Common myeloid progenitor, CD34-positive (primary cell): ENCODE measurements around the gene NEUROD2.

Experiments
- CTCF ChIA-PET: fragments of 350-600 bp; sonication (Branson Sonifier 250); formaldehyde crosslinking; loops from one replicate; lab custom pipeline; 2021; ENCODE audit warnings: antibody characterized with exemption; lab: Charles Lee
- POLR2A ChIA-PET: fragments of 350-600 bp; sonication (Branson Sonifier 250); formaldehyde crosslinking; loops from one replicate; lab custom pipeline; 2021; ENCODE audit warnings: antibody characterized with exemption; lab: Charles Lee
- DNase-seq, 3 donors: peaks; one replicate each; pipeline versions ENCODE4 v3.0.0 to v3.0.0-alpha.2; 2013
- H3K27ac ChIP-seq, 2 experiments: 1 replicate in 1 of 2; 2 replicates in 1 of 2; pipeline ENCODE4 v1.7.0; 2013; ENCODE audit warnings: inconsistent platforms in 2 of 2, low read length in 2 of 2, mild to moderate bottlenecking in 2 of 2, low read depth in 1 of 2, moderate library complexity in 1 of 2; ENCODE audit not compliant: severe bottlenecking in 2 of 2, insufficient read depth in 1 of 2, poor library complexity in 1 of 2
- H3K27me3 ChIP-seq, 5 experiments: replicated peaks in 2 of 5; 1 replicate in 3 of 5; 2 replicates in 2 of 5; pipeline versions ENCODE4 v1.6.1 to v1.7.0; 2013; ENCODE audit warnings: low read length in 4 of 5, mild to moderate bottlenecking in 2 of 5, moderate library complexity in 2 of 5, inconsistent platforms in 1 of 5; ENCODE audit not compliant: insufficient read depth in 5 of 5, control insufficient read depth in 4 of 5
- H3K36me3 ChIP-seq, 4 experiments: 1 replicate in 2 of 4; 2 replicates in 2 of 4; pipeline versions ENCODE4 v1.6.1 to v1.7.0; 2013; ENCODE audit warnings: low read length in 3 of 4, control low read depth in 1 of 4, mild to moderate bottlenecking in 1 of 4; ENCODE audit not compliant: control insufficient read depth in 4 of 4, insufficient read depth in 4 of 4
- H3K4me1 ChIP-seq, 4 experiments: 1 replicate in 3 of 4; 2 replicates in 1 of 4; pipeline versions ENCODE4 v1.6.1 to v1.7.1; 2013; ENCODE audit warnings: low read length in 3 of 4, mild to moderate bottlenecking in 3 of 4, control low read depth in 1 of 4, inconsistent platforms in 1 of 4, moderate library complexity in 1 of 4; ENCODE audit not compliant: control insufficient read depth in 4 of 4, insufficient read depth in 4 of 4; ENCODE audit errors: control extremely low read depth in 1 of 4
- H3K4me3 ChIP-seq, 7 experiments: 1 replicate in 4 of 7; 2 replicates in 3 of 7; pipeline versions ENCODE4 v1.5.1 to v1.7.0; 2013; ENCODE audit warnings: mild to moderate bottlenecking in 7 of 7, low read length in 6 of 7, moderate library complexity in 6 of 7, inconsistent platforms in 2 of 7, low read depth in 2 of 7, control low read depth in 1 of 7; ENCODE audit not compliant: insufficient read depth in 4 of 7, control insufficient read depth in 1 of 7; ENCODE audit errors: extremely low read depth in 1 of 7
- H3K9me3 ChIP-seq, 5 experiments: 1 replicate in 4 of 5; 2 replicates in 1 of 5; pipeline versions ENCODE4 v1.6.1 to v1.7.1; 2013; ENCODE audit warnings: low read length in 4 of 5, mild to moderate bottlenecking in 2 of 5, inconsistent platforms in 1 of 5, low read depth in 1 of 5, moderate library complexity in 1 of 5; ENCODE audit not compliant: control insufficient read depth in 4 of 5, insufficient read depth in 2 of 5; ENCODE audit errors: control extremely low read depth in 1 of 5
- WGBS: methylation state at CpG from one replicate; pipeline ENCODE4 v1.1.5; 2013; ENCODE audit not compliant: insufficient coverage; 5-methylcytosine and 5-hydroxymethylcytosine counted together

NEUROD2 gene

DNA sequence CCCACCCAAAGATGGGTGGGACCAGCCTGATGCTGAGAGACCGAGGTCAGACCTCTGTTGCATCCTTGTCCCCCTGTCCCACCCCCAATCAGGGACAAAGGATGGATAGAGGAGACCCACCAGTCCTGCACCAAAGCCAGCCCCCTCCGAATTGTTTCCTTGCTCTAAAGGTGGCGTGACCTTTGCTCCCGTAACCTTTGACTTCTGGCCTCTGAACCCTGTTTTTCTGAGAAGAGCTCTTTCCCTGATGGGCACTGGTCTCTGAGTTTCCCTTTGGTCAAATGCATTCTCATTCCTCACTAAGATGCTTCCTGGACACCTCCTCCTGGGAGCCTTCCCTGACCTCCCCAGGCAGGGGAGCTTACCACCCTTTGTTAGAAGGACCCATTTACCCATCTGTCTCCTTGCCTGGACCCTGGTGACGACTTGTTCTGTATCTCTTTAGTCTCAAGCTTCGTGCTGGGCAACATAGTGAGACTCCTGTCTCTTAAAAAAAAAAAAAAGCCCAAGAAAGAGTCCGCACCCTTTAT is 5.3 kb upstream of the NEUROD2 start:
- ChIA-PET CTCF (interaction anchor here (1.4 to 2.7 kb wide), 3 partner anchors 8 to 33 kb away, joined by 3 to 10 read pairs (median 6); no protein-coding TSS in a partner anchor), POLR2A (no interaction called here)
- no peaks in the 10 kb centered on the region for H3K36me3 ChIP-seq

DNA sequence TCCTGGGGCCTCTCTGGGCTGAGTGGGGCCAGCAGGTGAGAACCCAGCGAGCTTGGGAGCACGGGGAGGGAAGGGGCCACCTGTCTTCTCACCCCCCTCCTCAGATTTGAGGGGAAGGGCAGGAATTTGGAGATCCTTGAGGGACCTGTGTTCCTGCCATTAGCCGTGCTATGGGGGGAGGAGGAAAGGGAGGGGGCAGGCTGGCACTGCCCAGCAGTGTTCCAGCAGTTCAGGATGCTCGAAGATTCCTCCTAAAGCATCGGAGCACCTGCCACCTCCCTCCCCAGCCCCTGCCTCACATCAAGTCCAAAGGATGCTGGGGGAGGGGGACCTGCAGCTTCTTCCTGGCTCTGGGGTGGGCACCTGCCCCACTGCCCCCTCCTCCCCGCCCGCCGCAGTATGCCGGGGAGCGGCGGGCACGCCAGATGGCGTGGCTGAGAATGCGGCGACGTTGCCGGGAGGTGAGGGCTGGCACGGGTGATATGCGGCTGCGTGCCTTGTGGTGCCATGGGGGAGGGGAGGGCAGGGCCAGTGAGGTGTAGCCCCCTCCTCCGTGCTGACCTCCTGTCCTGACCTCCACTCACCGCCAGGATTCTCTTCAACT is 4.7 kb upstream of the NEUROD2 start:
- Histone ChIP-seq H3K9me3 (no peaks in the 10 kb centered on the region), H3K36me3 (no peaks in the 10 kb centered on the region), H3K27me3 (peaks cover 7 to 69% (median 46%) of the 10 kb centered on the region in 5 experiments), H3K4me3 (no peak overlapping the region), H3K4me1 (peaks cover 0 to 4% (median 2%) of the 10 kb centered on the region in 4 experiments), H3K27ac (no peak overlapping the region)
- CTCF ChIA-PET: interaction anchor here (1.4 to 2.7 kb wide), 3 partner anchors 9 to 32 kb away, joined by 3 to 10 read pairs (median 6); no protein-coding TSS in a partner anchor
- POLR2A ChIA-PET: no interaction called here
- 73% methylated on average over 5 of the region's 22 CpGs for WGBS
- DNase-seq: no peak

More for the DNA sequence above, 5.3 kb upstream of the NEUROD2 start:
- DNase-seq: no peak
- Histone ChIP-seq H3K4me1 (peaks cover 0 to 7% (median 6%) of the 10 kb centered on the region in 4 experiments), H3K27me3 (peaks cover 7 to 63% (median 46%) of the 10 kb centered on the region in 5 experiments), H3K4me3 (no peak overlapping the region), H3K9me3 (no peaks in the 10 kb centered on the region), H3K27ac (no peak overlapping the region)
- 93% methylated on average over 5 of the region's 7 CpGs for WGBS

DNA sequence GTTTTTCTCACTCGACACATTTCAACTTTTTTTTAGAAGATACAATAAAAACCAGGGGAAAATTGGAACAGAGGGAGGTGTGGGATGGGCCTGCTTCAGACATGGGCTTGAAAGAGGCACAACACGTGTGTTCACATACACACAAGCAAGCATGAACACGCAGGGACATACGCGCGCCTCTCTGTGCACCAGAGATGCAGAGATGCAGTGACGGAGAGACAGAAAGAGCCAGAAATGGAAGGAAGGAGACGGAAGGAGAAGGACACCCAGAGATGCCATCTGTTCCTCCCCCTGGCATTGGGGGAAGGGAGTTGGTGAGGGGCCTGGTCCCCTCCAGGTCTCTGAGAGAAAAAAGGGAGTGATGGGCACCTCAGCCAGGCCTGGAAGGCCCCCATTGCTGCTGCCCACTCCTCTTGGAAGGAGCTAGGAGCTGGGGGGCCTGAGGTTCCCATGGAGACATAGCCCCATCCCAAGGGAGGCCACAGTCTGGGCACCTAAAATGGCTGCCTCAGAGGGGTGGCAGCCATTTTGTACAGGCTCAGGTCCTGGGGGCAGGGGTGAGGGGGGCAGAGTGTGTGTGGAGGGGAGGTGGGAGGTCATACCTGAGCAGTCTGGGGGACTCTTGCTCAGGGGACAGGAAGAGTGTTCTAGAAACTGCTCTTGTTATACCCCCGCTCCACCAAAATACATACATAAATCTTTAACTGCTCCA is 3.8 kb upstream of the NEUROD2 start:
- WGBS: 96% methylated on average over 7 of the region's 9 CpGs
- DNase-seq: no peak
- H3K27me3 ChIP-seq: peaks cover 7 to 71% (median 41%) of the 10 kb centered on the region in 5 experiments

DNA sequence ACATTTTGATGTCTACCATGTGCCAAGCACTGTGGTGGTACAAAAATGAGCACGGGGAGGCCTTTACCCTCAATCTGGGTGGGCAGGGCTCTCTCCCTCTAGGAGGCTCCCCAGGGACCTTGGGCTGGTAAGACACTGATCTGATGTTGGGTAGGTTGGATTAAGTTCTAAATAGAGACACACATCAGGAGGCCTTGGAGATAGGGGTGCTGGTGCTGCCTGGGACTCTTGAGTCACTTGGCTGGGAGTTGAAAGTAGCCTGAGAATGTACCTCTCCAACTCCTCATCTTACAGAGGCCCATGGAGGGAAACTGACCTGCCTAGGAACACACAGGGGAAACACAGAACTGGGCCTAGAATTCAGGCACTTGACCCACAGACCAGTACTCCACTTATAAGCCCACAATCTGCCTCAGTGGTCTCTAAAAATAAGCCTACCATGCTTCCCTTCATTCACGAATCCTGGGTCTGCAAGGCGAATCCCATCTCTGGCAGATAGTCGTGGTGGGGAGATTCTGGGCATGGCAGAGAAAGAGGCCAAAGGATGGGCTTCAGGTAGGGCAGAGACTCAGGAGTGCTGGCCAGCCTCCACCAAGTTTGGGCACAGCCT is 1.8 kb upstream of the NEUROD2 start:
- no peak for DNase-seq
- ChIA-PET POLR2A (no interaction called here), CTCF (no interaction called here)
- Histone ChIP-seq H3K27me3 (peaks cover 7 to 81% (median 41%) of the 10 kb centered on the region in 5 experiments), H3K4me1 (peaks cover 0 to 23% (median 10%) of the 10 kb centered on the region in 4 experiments), H3K4me3 (no peak overlapping the region), H3K27ac (no peak overlapping the region), H3K9me3 (no peaks in the 10 kb centered on the region), H3K36me3 (no peaks in the 10 kb centered on the region)
- WGBS: 95% methylated on average over 3 of the region's 4 CpGs

More for the DNA sequence above, 3.8 kb upstream of the NEUROD2 start:
- Histone ChIP-seq H3K4me1 (peaks cover 0 to 6% (median 3%) of the 10 kb centered on the region in 4 experiments), H3K36me3 (no peaks in the 10 kb centered on the region), H3K27ac (no peak overlapping the region), H3K9me3 (no peaks in the 10 kb centered on the region), H3K4me3 (no peak overlapping the region)
- ChIA-PET POLR2A (no interaction called here), CTCF (interaction anchor here (0.7 to 2.7 kb wide), 2 partner anchors 10 to 58 kb away, joined by 3 to 10 read pairs; no protein-coding TSS in a partner anchor)

DNA sequence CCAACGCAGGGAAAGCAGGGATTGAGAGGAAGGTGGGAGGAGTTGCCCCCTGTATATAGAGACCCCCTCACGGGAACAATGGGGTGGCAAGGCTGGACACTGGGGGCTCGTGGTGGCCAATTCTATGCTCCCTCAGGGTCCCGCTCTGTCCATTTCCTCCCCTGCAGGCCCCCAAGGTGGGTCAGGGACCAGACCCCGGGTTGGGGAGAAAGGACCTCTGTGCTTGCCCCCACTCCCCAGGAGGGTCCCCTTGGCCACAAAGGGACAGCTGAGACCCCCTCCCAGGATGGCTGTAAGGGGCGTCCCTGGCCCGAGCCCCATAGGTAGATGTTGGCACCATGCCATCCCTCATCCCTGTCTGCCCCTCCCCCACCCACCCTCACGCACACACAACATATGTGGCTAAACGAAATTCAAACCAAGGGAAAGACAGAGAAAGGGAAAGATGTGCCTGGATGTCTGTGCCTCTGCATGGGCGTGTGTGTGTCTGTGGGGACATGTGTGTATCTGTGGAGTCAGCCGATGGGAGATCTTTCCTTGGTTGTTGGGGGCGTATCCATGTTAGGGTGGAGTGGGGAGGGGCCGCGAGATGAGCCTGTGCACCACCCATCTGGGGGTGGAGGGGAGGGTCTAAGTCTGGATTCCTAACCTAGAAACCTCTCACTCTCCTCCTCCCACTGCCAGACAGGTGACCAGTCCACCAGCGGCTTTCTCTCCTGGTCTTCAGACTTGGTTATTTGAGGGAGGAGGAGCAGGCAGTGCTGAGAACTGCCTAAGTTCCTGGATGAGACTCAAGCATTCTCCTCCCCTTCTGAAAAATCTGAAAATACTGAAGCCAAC is 642 bp upstream of the NEUROD2 start:
- Histone ChIP-seq H3K9me3 (no peaks in the 10 kb centered on the region), H3K27ac (no peak overlapping the region), H3K4me1 (peaks cover 0 to 25% (median 12%) of the 10 kb centered on the region in 4 experiments), H3K27me3 (peaks cover 9 to 93% (median 49%) of the 10 kb centered on the region in 5 experiments), H3K4me3 (no peak overlapping the region), H3K36me3 (no peaks in the 10 kb centered on the region)
- ChIA-PET CTCF (no interaction called here), POLR2A (no interaction called here)
- WGBS: 50% methylated on average over 2 of the region's 15 CpGs
- no peak for DNase-seq

DNA sequence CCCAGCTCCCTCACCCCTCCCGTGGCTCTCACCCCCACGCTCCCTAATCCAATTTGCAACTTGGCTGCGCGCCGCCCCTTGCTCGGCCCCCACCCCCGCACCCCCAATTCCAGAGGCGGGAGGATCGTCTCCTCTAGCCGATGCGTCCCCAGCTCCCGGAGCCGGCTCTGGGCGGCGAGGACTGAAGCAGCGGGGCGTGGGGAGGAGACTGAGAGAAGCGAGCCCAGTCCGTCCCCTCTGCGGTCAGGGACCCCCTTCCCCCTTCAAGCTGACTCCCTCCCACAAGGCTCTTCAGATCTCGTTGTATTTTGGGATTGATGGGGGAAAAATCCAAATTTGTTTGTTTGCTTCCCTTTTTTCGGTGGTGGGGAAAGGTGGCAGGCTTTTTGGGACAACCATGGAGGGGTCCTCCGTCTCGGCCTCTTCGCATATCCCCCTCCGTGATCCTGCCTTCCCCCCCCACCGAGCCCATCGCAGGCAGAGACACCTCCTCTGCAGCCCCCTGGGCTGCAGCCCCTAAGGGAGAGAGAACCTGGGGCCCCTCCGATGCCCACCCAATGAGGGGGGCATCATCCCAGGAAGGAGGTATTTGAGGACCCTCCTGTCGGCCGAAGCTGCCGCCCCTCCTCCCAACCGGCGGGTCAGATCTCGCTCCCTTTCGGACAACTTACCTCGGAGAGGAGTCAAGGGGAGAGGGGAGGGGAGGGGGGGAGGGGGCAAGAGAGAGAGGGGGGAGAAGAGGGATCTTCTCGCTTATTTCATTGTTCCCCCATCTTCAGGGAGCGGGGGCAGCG is 466 bp downstream of the NEUROD2 start:
- DNase-seq: no peak
- H3K27me3 ChIP-seq: peaks cover 20 to 97% (median 60%) of the 10 kb centered on the region in 5 experiments
- POLR2A ChIA-PET: no interaction called here
- H3K4me3 ChIP-seq: peak overlapping the region in 1 of 7 experiments; percentile 43
- CTCF ChIA-PET: interaction anchor here (1.3 kb wide), 1 partner anchor 14 kb away, joined by 3 read pairs; no protein-coding TSS in a partner anchor
- WGBS: 3% methylated on average over 14 of the region's 40 CpGs
- H3K27ac ChIP-seq: no peak overlapping the region
- H3K36me3 ChIP-seq: no peaks in the 10 kb centered on the region
- peaks cover 0 to 25% (median 12%) of the 10 kb centered on the region in 4 experiments for H3K4me1 ChIP-seq
- H3K9me3 ChIP-seq: no peaks in the 10 kb centered on the region
